Measurements from ENCODE around the gene MFSD2A. TPM values are rescaled to one million over a fixed set of nuclear protein-coding genes. Genes with fewer than 3 reads are reported as not detected.

MFSD2A gene
- total RNA-seq, 3 donors from 2014 or later: 11.3 to 29.6 (median 24.4) TPM

DNA sequence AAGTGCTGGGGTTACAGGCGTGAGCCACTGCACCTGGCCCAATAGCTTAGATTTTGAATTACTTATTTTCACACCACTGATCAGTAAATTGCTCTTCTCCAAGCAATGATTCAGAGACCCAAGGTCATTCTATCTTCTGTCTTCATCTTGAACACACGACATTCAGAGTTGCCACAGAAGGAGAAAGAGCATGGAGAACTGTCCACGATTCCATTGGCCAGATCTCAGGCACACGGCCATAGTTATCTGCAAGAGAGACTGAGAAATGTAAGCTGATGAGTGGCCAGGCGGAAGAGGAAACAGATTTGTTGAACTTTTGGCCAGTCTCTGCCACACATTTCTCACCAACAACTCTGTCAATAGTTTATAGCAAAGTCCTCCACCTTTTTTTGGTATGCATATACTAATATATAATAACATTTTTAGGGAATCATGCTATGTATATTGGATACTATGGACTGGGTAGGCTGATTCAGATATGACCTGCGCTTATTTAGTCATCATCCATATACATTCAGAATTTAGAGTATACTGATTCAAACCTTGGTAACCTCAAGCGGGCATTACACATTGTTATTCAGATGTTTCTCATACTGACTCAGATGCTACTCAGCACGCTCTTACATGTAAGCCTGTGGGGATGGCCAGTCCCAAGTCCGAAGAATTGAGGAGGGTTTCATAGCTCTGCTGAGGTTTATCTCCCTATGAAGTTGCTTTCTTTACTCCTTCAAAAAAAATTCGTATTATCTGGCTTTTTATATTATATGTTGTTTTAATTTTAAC, 60.1 kb downstream of the MFSD2A start:
- DNase-seq (no peak), ATAC-seq (peak; percentile 56)
- intact Hi-C loops (cut with DNase I, micrococcal nuclease): no loop called here
- H3K9me3 ChIP-seq: no peaks in the 10 kb centered on the region
- H3K4me3 ChIP-seq: no peak overlapping the region
- no peaks in the 10 kb centered on the region for H3K36me3 ChIP-seq (ENCODE audit: low read depth)
- no peaks in the 10 kb centered on the region for H3K4me1 ChIP-seq (ENCODE audit: low read depth)
- TF ChIP-seq, protein P1, sequence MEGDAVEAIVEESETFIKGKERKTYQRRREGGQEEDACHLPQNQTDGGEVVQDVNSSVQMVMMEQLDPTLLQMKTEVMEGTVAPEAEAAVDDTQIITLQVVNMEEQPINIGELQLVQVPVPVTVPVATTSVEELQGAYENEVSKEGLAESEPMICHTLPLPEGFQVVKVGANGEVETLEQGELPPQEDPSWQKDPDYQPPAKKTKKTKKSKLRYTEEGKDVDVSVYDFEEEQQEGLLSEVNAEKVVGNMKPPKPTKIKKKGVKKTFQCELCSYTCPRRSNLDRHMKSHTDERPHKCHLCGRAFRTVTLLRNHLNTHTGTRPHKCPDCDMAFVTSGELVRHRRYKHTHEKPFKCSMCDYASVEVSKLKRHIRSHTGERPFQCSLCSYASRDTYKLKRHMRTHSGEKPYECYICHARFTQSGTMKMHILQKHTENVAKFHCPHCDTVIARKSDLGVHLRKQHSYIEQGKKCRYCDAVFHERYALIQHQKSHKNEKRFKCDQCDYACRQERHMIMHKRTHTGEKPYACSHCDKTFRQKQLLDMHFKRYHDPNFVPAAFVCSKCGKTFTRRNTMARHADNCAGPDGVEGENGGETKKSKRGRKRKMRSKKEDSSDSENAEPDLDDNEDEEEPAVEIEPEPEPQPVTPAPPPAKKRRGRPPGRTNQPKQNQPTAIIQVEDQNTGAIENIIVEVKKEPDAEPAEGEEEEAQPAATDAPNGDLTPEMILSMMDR (IDR thresholded peaks at IDR 0.05): no peak

DNA sequence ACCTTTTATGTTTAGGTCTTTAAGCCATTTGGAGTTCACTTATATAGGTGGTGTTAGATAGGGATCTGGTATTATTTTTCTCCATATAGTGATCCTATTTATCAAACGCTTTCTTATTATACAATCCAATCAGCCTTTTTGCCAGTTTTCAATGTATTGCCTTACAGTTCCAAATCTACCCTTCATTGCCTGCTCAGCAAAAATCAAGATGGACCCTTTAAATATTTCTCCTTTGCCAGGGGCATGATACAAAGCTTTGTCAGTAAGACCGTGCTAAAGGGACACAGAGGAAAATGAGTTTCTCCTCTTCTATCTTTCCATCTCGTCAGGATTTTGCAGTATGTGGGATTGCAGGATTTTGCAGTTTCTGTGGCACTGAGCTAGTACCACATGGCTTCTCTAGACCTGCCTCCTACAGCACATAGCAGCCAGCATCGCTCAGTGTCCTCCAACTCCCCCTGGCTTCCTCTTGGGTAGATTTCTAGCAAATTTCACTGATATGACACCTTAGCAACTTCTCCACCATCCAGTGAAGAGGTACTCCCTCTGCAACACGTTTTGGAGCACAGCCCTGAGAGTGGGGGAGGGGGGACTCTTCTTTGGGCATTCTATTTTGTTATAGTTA, 63.1 kb downstream of the MFSD2A start:
- TF ChIP-seq, protein P1 (IDR thresholded peaks at IDR 0.05): no peak
- H3K4me3 ChIP-seq: no peak overlapping the region
- no peaks in the 10 kb centered on the region for H3K4me1 ChIP-seq (ENCODE audit: low read depth)
- H3K9me3 ChIP-seq: no peaks in the 10 kb centered on the region
- no peak for ATAC-seq
- intact Hi-C loops (cut with DNase I, micrococcal nuclease): no loop called here
- no peak for DNase-seq
- H3K36me3 ChIP-seq (ENCODE audit: low read depth): no peaks in the 10 kb centered on the region

Other genes with a start within 250 kb of the MFSD2A start
- 10 to 100 TPM; 30.9 to 46.8 (median 41.8) TPM for gene PPIE, start 216.3 kb upstream of the MFSD2A start, total RNA-seq
- 1 to 10 TPM; 1.9 to 3.3 (median 2.2) TPM for gene OXCT2, start 183.8 kb upstream of the MFSD2A start, total RNA-seq
- gene BMP8B, start 166.3 kb upstream of the MFSD2A start, total RNA-seq: 10 to 100 TPM; 11.0 to 19.9 (median 18.7) TPM
- gene TRIT1, start 71.6 kb upstream of the MFSD2A start, total RNA-seq: 10 to 100 TPM; 15.5 to 20.7 (median 19.3) TPM
- gene MYCL, start 53.2 kb upstream of the MFSD2A start, total RNA-seq: 10 to 100 TPM in 1 of 3 donors, 1 to 10 TPM in 2; 4.2 to 17.2 (median 9.4) TPM
- gene CAP1, start 85.6 kb downstream of the MFSD2A start, total RNA-seq: 100 to 1,000 TPM; 357 to 488 (median 444) TPM
- gene PPT1, start 142.1 kb downstream of the MFSD2A start, total RNA-seq: 10 to 100 TPM; 16.7 to 63.1 (median 39.1) TPM
- gene RLF, start 206.2 kb downstream of the MFSD2A start, total RNA-seq: 10 to 100 TPM; 11.0 to 21.8 (median 12.2) TPM